SK-N-MC (cell line): ENCODE data around the gene ZNF615.
"Not testable (repeated sequence)": the region's sequence is repeated elsewhere in the genome, so short reads cannot be mapped to it uniquely, and the experiment has no call there.

Experiments used
- EZH2 ChIP-seq: fragments of 200-600 bp; sonication (generic); IDR thresholded peaks from one replicate; pipeline ENCODE4 v1.6.1; 2017; ENCODE audit warnings: antibody characterized with exemption
- FOXP2 ChIP-seq: optimal IDR thresholded peaks from 2 replicates; pipeline ENCODE3; 2011; ENCODE audit warnings: mild to moderate bottlenecking, moderate library complexity; ENCODE audit not compliant: insufficient read depth; ENCODE audit errors: extremely low read length, control extremely low read depth
- POLR2AphosphoS5 ChIP-seq: IDR thresholded peaks from 2 replicates; pipeline ENCODE4 v1.6.1; 2012; ENCODE audit warnings: mild to moderate bottlenecking, low read depth, low read length, borderline replicate concordance

DNA sequence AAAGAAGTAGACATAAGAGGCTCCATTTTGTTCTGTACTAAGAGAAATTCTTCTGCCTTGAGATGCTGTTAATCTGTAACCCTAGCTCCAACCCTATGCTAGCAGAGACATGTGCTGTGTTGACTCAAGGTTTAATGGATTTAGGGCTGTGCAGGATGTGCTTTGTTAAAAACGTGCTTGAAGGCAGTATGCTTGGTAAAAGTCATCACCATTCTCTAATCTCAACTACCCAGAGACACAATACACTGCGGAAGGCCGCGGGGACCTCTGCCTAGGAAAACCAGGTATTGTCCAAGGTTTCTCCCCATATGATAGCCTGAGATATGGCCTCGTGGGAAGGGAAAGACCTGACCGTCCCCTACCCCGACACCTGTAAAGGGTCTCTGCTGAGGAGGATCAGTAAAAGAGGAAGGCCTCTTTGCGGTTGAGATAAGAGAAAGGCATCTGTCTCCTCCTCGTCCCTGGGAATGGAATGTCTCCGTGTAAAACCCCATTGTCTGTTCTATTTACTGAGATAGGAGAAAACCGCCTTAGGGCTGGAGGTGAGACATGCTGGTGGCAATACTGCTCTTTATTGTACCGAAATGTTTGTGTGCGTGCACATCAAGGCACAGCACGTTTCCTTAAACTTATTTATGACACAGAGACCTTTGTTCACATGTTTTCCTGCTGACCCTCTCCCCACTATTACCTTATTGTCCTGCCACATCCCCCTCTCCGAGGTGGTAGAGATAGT, 18.4 kb upstream of the ZNF615 start:
- TF ChIP-seq POLR2AphosphoS5, EZH2, FOXP2: not testable (repeated sequence)
